ENCODE measurements around the gene EI24. TPM values are rescaled to one million over a fixed set of nuclear protein-coding genes. Genes with fewer than 3 reads are reported as not detected.

The EI24 gene
- total RNA-seq, 1 donor from 2014 or later, result 34.3 TPM

DNA sequence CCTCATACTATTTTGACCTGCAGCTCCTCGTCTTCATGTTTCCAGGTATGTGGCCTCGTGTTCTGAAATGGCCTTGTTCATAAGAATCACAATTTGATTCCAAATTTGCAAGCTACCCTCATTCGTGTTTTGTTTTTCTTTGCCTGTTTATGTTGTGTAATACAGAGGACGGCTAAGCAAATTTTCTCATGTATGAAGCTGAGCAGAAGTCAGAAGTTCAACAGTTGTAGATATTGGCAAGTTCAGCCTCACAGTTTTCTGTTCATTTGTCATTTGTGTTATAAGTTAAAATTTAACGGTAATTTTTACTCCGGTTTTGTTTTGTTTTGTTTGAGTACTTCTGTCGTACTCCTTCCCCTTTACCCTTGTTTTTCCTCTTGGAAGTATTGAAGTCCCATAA, 40.3 kb downstream of the EI24 start:
- Mint-ChIP-seq H3K4me3 (no peak overlapping the region), H3K27me3 (no peaks in the 10 kb centered on the region), H3K36me3 (ENCODE audit: low read depth) (peaks cover 87% of the 10 kb centered on the region), H3K27ac (no peak overlapping the region), H3K9me3 (no peaks in the 10 kb centered on the region), H3K4me1 (no peaks in the 10 kb centered on the region)
- TF ChIP-seq CTCF (IDR thresholded peaks at IDR 0.05), result no peak
- DNase-seq (no peak), ATAC-seq (ENCODE audit: low read depth) (no peak)
- CTCF ChIA-PET, result no interaction called here
- intact Hi-C loops (cut with micrococcal nuclease), result no loop called here
- POLR2A ChIA-PET, result interaction anchor here (0.7 kb wide), 1 partner anchor 859 kb away, joined by 3 read pairs; no protein-coding TSS in a partner anchor

DNA sequence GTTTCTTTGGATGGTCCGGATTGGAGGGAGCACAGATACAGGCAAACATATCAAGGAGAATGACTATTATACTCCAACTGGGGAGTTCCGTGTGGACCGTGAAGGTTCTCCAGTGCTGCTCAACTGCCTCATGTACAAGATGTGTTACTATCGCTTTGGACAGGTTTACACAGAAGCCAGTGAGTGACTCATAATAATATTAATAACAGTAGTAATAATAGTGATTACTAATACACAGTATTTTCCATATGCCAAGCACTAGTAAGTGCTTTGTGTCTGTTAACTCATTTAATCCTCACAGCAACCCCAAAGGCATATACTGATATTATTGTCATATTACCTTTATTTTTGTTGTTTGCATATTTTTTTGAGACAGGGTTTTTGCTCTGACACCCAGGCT, 49.1 kb downstream of the EI24 start:
- POLR2A ChIA-PET, result no interaction called here
- CTCF ChIA-PET, result no interaction called here
- no peak for TF ChIP-seq CTCF (IDR thresholded peaks at IDR 0.05)
- no peak overlapping the region for H3K27ac Mint-ChIP-seq
- intact Hi-C loops (cut with micrococcal nuclease), result no loop called here
- H3K27me3 Mint-ChIP-seq, result no peaks in the 10 kb centered on the region
- H3K9me3 Mint-ChIP-seq, result no peaks in the 10 kb centered on the region
- no peak overlapping the region for H3K4me3 Mint-ChIP-seq
- no peak for ATAC-seq (ENCODE audit: low read depth)
- no peaks in the 10 kb centered on the region for H3K4me1 Mint-ChIP-seq
- H3K36me3 Mint-ChIP-seq (ENCODE audit: low read depth), result peaks cover 86% of the 10 kb centered on the region
- DNase-seq, result no peak

DNA sequence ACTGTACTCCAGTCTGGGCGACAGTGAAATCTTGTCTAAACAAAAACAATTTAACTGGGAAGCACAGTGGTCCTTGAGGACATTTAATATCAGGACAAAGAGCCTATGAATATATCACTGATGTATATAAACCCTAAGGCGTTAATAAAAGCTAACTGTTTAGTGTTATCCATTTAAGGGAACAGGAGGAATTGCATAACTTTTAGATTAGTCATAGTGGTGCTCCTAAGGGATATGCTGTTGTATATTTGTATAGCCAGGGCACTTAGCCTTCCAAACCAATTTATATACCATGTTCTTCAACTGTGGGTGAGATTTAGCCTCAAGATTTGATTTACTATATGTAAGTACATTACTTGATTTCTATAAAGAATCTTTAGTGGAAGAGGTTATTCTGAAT, 52.7 kb downstream of the EI24 start:
- H3K36me3 Mint-ChIP-seq (ENCODE audit: low read depth), result peaks cover 57% of the 10 kb centered on the region
- TF ChIP-seq CTCF (IDR thresholded peaks at IDR 0.05), result no peak
- ATAC-seq (ENCODE audit: low read depth), result no peak
- intact Hi-C loops (cut with micrococcal nuclease), result loop anchor here (10.0 kb wide), 1 partner anchor 593 kb away; the partner anchor contains the start of genes FAM118B and RPUSD4
- no peaks in the 10 kb centered on the region for H3K27me3 Mint-ChIP-seq
- no peak overlapping the region for H3K27ac Mint-ChIP-seq
- ChIA-PET CTCF (no interaction called here), POLR2A (interaction anchor here (1.4 kb wide), 1 partner anchor 52 kb away, joined by 3 read pairs; no protein-coding TSS in a partner anchor)
- peaks cover 19% of the 10 kb centered on the region for H3K4me1 Mint-ChIP-seq
- no peak overlapping the region for H3K4me3 Mint-ChIP-seq
- no peaks in the 10 kb centered on the region for H3K9me3 Mint-ChIP-seq
- no peak for DNase-seq

- no peak for TF ChIP-seq CTCF (IDR thresholded peaks at IDR 0.05)
- no peaks in the 10 kb centered on the region for H3K9me3 Mint-ChIP-seq
- intact Hi-C loops (cut with micrococcal nuclease), result loop anchor here (10.0 kb wide), 1 partner anchor 592 kb away; the partner anchor contains the start of genes FAM118B and RPUSD4
- H3K27me3 Mint-ChIP-seq, result no peaks in the 10 kb centered on the region
- DNase-seq, result no peak
- ChIA-PET CTCF (no interaction called here), POLR2A (no interaction called here)
- no peak overlapping the region for H3K27ac Mint-ChIP-seq
- no peak for ATAC-seq (ENCODE audit: low read depth)
- H3K4me1 Mint-ChIP-seq, result peaks cover 20% of the 10 kb centered on the region
- H3K4me3 Mint-ChIP-seq, result no peak overlapping the region
- H3K36me3 Mint-ChIP-seq (ENCODE audit: low read depth), result peaks cover 49% of the 10 kb centered on the region
Measured at GRCh38 chr11:125623064-125623463, 53.8 kb downstream of the EI24 start.

- intact Hi-C loops (cut with micrococcal nuclease), result loop anchor here (1.0 to 10.0 kb wide), 9 partner anchors 18 to 590 kb away; partner anchors contain the start of genes CDON, EI24, FAM118B and HYLS1
- Mint-ChIP-seq H3K4me1 (peaks cover 20% of the 10 kb centered on the region), H3K27ac (peak within 1 kb of the TSS; percentile 98), H3K9me3 (no peaks in the 10 kb centered on the region), H3K36me3 (ENCODE audit: low read depth) (peaks cover 31% of the 10 kb centered on the region), H3K4me3 (peak within 1 kb of the TSS; percentile 91), H3K27me3 (no peaks in the 10 kb centered on the region)
- ATAC-seq (ENCODE audit: low read depth) (no peak), DNase-seq (no peak)
- TF ChIP-seq CTCF (IDR thresholded peaks at IDR 0.05), result no peak
- ChIA-PET POLR2A (interaction anchor here (1.0 to 3.0 kb wide), 7 partner anchors 9 to 513 kb away, joined by 3 to 49 read pairs (median 6); partner anchors contain the start of genes EI24, HYLS1, PUS3 and STT3A), CTCF (interaction anchor here (0.8 to 1.3 kb wide), 2 partner anchors 278 to 569 kb away, joined by 3 to 5 read pairs; partner anchors contain the start of gene PUS3)
Measured at GRCh38 chr11:125624756-125625213, 55.5 kb downstream of the EI24 start, which contains the start of gene CHEK1. Gene CHEK1, plus strand, starts transcription at chr11:125625163. Its CDS starts 1,606 bp downstream, at chr11:125626769.

Data from activated B cell treated with CpG ODN at 0.5 μM for 24 hours (primary cell).